Spinal cord (tissue), 10 donors: ENCODE measurements around the gene CLASP1. TPM values are rescaled to one million over a fixed set of nuclear protein-coding genes. Genes with fewer than 3 reads are reported as not detected.
"Not testable (repeated sequence)": the region's sequence is repeated elsewhere in the genome, so short reads cannot be mapped to it uniquely, and the experiment has no call there.

Experiments used
- DNase-seq, 6 donors: peaks; one replicate each; pipeline versions ENCODE4 v3.0.0 to v3.0.0-alpha.2; 2013 to 2015; ENCODE audit warnings: low spot score in 6 of 6, low read depth in 4 of 6
- H3K27ac ChIP-seq: one replicate; pipeline ENCODE4 v1.5.1; 2013; ENCODE audit warnings: low read depth, low read length, control low read depth
- H3K27me3 ChIP-seq: one replicate; pipeline ENCODE4 v1.6.1; 2013; ENCODE audit warnings: low read length; ENCODE audit not compliant: control insufficient read depth, insufficient read depth
- H3K36me3 ChIP-seq: one replicate; pipeline ENCODE4 v1.6.1; 2013; ENCODE audit warnings: low read length; ENCODE audit not compliant: control insufficient read depth, insufficient read depth
- H3K4me1 ChIP-seq: one replicate; pipeline ENCODE4 v1.6.1; 2013; ENCODE audit warnings: low read length; ENCODE audit not compliant: control insufficient read depth, insufficient read depth
- H3K4me3 ChIP-seq: one replicate; pipeline ENCODE4 v1.5.1; 2013; ENCODE audit warnings: low read depth, low read length, control low read depth
- H3K9me3 ChIP-seq: one replicate; pipeline ENCODE4 v1.6.1; 2013; ENCODE audit warnings: low read length; ENCODE audit not compliant: control insufficient read depth, insufficient read depth
- WGBS: methylation state at CpG from one replicate; pipeline ENCODE4 v1.1.5; 2013; ENCODE audit warnings: missing lambda C conversion rate; ENCODE audit not compliant: insufficient coverage; 5-methylcytosine and 5-hydroxymethylcytosine counted together
- polyA plus RNA-seq, 2 donors: library from polyadenylated mRNA; unstranded; fragments of 120-200 nt; gene quantifications; one replicate each; pipeline ENCODE4 v1.2.1, GENCODE V29; 2013; ENCODE audit not compliant: insufficient read length in 2 of 2
- total RNA-seq, 2 donors: library from RNA; depleted of rRNA in 1 of 2; stranded (reverse); fragments of 120-200 nt in 1 of 2; fragments of >200 nt in 1 of 2; gene quantifications; one replicate each; pipeline versions ENCODE4 v1.2.3 to v1.2.4, GENCODE V29; 2013 to 2014
- donor health status: healthy.

Gene CLASP1
- total and polyA plus RNA-seq, 4 donors, result 51.7 to 98.2 (median 62.8) TPM

- Histone ChIP-seq H3K27ac (peak overlapping the region; percentile 98), H3K27me3 (no peaks in the 10 kb centered on the region), H3K4me1 (peaks cover 19% of the 10 kb centered on the region), H3K36me3 (peaks cover 9% of the 10 kb centered on the region), H3K9me3 (no peaks in the 10 kb centered on the region), H3K4me3 (peak overlapping the region; percentile 95)
- peak; percentile 24 to 81 (median 38) for DNase-seq
- WGBS, result 0% methylated on average over 26 of the region's 41 CpGs
These were observed 785 bp downstream of the CLASP1 start for GRCh38 chr2:121648206-121649148.

- 0% methylated on average over 1 of the region's 1 CpG for WGBS
- Histone ChIP-seq H3K9me3 (no peaks in the 10 kb centered on the region), H3K4me3 (peak overlapping the region; percentile 95), H3K27me3 (no peaks in the 10 kb centered on the region), H3K4me1 (peaks cover 19% of the 10 kb centered on the region), H3K36me3 (peaks cover 9% of the 10 kb centered on the region), H3K27ac (no peak overlapping the region)
- no peak for DNase-seq
These were observed 1.9 kb downstream of the CLASP1 start for GRCh38 chr2:121647396-121647795.

GRCh38 chr2:121644715-121645114 is 4.5 kb downstream of the CLASP1 start:
- no peaks in the 10 kb centered on the region for H3K9me3 ChIP-seq
- H3K4me3 ChIP-seq, result no peak overlapping the region
- WGBS, result 100% methylated on average over 1 of the region's 2 CpGs
- H3K4me1 ChIP-seq, result peaks cover 7% of the 10 kb centered on the region
- H3K27ac ChIP-seq, result no peak overlapping the region
- peaks cover 2% of the 10 kb centered on the region for H3K36me3 ChIP-seq
- no peaks in the 10 kb centered on the region for H3K27me3 ChIP-seq
- no peak for DNase-seq

- H3K27me3 ChIP-seq, result no peaks in the 10 kb centered on the region
- H3K27ac ChIP-seq, result no peak overlapping the region
- peaks cover 7% of the 10 kb centered on the region for H3K4me1 ChIP-seq
- no peak overlapping the region for H3K4me3 ChIP-seq
- no peak for DNase-seq
- H3K36me3 ChIP-seq, result no peaks in the 10 kb centered on the region
- WGBS, result 100% methylated on average over 2 of the region's 2 CpGs
- no peaks in the 10 kb centered on the region for H3K9me3 ChIP-seq
These were observed 5.4 kb downstream of the CLASP1 start for GRCh38 chr2:121643877-121644276.

- WGBS, result 56% methylated on average over 2 of the region's 5 CpGs
- DNase-seq, result peak in 2 of 6 donors; percentile 45 to 50
- no peaks in the 10 kb centered on the region for H3K36me3 ChIP-seq
- no peak overlapping the region for H3K4me3 ChIP-seq
- H3K27ac ChIP-seq, result no peak overlapping the region
- H3K27me3 ChIP-seq, result no peaks in the 10 kb centered on the region
- no peaks in the 10 kb centered on the region for H3K4me1 ChIP-seq
- H3K9me3 ChIP-seq, result peaks cover 2% of the 10 kb centered on the region
These were observed 8.6 kb downstream of the CLASP1 start for GRCh38 chr2:121640380-121641316.

- no CpG with 5 or more reads among the region's 6 CpGs for WGBS
- not testable (repeated sequence) for H3K4me3 ChIP-seq, H3K9me3 ChIP-seq, H3K36me3 ChIP-seq, H3K4me1 ChIP-seq, DNase-seq, H3K27ac ChIP-seq, H3K27me3 ChIP-seq
These were observed 9.4 kb downstream of the CLASP1 start for GRCh38 chr2:121639846-121640245.

- no peak overlapping the region for H3K4me3 ChIP-seq
- WGBS, result no CpG with 5 or more reads among the region's 3 CpGs
- DNase-seq, result no peak
- H3K9me3 ChIP-seq, result peaks cover 2% of the 10 kb centered on the region
- H3K36me3 ChIP-seq, result no peaks in the 10 kb centered on the region
- peaks cover 3% of the 10 kb centered on the region for H3K4me1 ChIP-seq
- H3K27ac ChIP-seq, result no peak overlapping the region
- no peaks in the 10 kb centered on the region for H3K27me3 ChIP-seq
These were observed 10.9 kb downstream of the CLASP1 start for GRCh38 chr2:121638333-121638732.

GRCh38 chr2:121635371-121635770 is 13.9 kb downstream of the CLASP1 start:
- Histone ChIP-seq H3K4me1 (peaks cover 3% of the 10 kb centered on the region), H3K9me3 (peaks cover 2% of the 10 kb centered on the region), H3K36me3 (no peaks in the 10 kb centered on the region), H3K27me3 (no peaks in the 10 kb centered on the region), H3K4me3 (no peak overlapping the region), H3K27ac (no peak overlapping the region)
- no peak for DNase-seq
- WGBS, result no CpG with 5 or more reads among the region's 1 CpG

GRCh38 chr2:121634354-121635307 is 14.6 kb downstream of the CLASP1 start:
- Histone ChIP-seq H3K27me3 (no peaks in the 10 kb centered on the region), H3K4me3 (no peak overlapping the region), H3K27ac (no peak overlapping the region), H3K36me3 (no peaks in the 10 kb centered on the region), H3K4me1 (peaks cover 3% of the 10 kb centered on the region), H3K9me3 (peaks cover 2% of the 10 kb centered on the region)
- DNase-seq, result no peak
- WGBS, result 17% methylated on average over 1 of the region's 6 CpGs
